ENCODE results near the gene CFAP61.

The CFAP61 gene

DNA sequence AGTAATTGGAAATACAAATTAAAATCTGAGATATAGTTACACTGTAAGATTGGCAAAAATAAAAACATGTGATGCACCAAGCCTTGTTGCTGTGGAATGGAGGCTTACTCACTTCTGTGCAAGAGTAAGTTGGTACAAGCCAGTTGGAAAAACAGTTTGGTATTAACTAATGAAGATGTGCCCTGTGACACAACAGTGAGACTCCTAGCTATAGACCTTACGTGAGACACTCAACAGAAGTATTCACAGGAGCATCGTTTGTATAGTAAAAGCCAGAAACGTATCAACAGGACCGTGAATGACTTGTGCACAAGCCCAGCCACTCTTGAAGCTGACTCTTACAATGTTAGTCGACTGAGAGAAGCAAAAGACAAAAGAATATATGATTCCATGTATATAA, 20.5 kb upstream of the CFAP61 start:
- no peak overlapping the region for H3K4me3 ChIP-seq
- H3K27ac ChIP-seq, result peak overlapping the region in 1 of 21 experiments; percentile 16

- H3K4me3 ChIP-seq, result no peak overlapping the region
- H3K27ac ChIP-seq, result no peak overlapping the region
These were observed 17.8 kb upstream of the CFAP61 start for GRCh38 chr20:20034486-20034885.

GRCh38 chr20:20036756-20037155, 15.6 kb upstream of the CFAP61 start:
- H3K27ac ChIP-seq, result no peak overlapping the region
- H3K4me3 ChIP-seq, result no peak overlapping the region

GRCh38 chr20:20037960-20038359, 14.4 kb upstream of the CFAP61 start:
- Histone ChIP-seq H3K4me3 (no peak overlapping the region), H3K27ac (no peak overlapping the region)

DNA sequence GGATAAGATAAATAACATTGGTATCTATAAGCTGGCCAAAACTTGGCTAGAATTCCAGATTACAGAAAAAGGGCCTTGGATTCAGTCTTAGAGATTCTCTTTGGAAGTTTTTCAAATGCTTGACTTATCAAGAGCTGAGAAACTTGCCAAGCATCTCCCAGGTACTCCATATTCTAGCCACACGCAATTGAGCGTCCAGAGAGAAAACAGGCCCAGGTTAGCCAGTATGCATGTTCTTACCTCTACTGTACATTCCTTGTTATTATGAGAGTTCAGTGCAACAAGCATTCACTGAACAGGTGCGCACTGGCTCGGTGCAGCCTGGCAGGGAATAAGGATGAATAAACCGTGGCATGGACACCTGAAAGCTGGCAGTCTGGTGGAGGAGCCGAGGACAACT, 13.7 kb upstream of the CFAP61 start:
- Histone ChIP-seq H3K4me3 (no peak overlapping the region), H3K27ac (no peak overlapping the region)

GRCh38 chr20:20039752-20040387, 12.5 kb upstream of the CFAP61 start:
- no peak overlapping the region for H3K4me3 ChIP-seq
- no peak overlapping the region for H3K27ac ChIP-seq

DNA sequence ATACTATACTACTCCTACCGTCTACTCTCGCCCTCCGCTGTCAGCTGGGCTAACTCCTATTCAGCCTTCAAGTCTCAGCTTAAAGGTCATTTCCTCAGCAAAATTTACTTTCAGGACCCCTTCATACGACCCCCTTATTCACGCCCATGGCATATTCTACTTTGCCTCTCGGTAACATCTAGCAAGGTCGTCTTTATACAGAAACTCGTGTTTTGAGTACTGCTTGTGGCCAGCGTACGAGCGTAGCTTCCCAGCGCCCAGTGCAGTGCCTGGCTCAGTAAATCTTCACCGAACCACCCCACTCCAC, 612 bp upstream of the CFAP61 start:
- Histone ChIP-seq H3K4me3 (peak overlapping the region; percentile 61 to 99 (median 83)), H3K27ac (peak overlapping the region; percentile 33 to 94 (median 90))

- Histone ChIP-seq H3K4me3 (no peak overlapping the region), H3K27ac (no peak overlapping the region)
These were observed 8.1 kb downstream of the CFAP61 start for GRCh38 chr20:20060234-20060998.

DNA sequence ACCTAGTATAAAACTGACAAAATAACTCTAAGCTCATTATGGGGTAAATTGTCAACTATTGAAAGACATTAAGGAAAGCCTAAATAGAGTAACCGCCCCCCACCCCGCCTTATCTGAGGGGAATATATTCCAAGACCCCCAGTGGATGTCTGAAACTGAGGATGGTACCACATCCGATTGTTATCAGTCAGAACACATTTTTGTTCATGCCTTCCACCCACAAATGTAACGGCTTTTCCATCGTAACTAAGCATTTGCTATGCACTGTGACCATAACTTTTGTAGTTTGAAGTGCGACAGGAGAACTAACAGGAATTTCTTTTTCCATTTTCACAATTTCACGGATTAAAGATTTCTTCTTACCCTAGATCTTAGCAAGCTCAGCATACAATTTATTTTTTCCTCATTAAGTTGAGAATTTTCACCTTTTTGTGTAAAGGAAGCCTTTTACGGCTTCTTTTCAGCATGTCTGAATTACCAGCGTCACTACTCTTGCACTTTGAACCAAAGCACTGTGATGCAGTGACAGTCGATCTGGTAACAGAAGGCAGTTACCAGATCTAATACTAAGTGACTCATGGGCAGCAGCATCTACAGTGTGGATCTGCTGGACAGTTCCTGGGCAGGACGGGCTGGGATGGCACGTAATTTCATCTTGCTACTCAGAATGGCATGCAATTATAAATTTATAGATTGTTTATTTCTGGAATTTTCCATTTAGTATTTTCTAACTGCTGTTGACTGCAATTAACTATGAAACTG, 11.8 kb downstream of the CFAP61 start:
- Histone ChIP-seq H3K4me3 (no peak overlapping the region), H3K27ac (no peak overlapping the region)

- H3K27ac ChIP-seq, result no peak overlapping the region
- no peak overlapping the region for H3K4me3 ChIP-seq
These were observed 13.0 kb downstream of the CFAP61 start for GRCh38 chr20:20065361-20065760.

DNA sequence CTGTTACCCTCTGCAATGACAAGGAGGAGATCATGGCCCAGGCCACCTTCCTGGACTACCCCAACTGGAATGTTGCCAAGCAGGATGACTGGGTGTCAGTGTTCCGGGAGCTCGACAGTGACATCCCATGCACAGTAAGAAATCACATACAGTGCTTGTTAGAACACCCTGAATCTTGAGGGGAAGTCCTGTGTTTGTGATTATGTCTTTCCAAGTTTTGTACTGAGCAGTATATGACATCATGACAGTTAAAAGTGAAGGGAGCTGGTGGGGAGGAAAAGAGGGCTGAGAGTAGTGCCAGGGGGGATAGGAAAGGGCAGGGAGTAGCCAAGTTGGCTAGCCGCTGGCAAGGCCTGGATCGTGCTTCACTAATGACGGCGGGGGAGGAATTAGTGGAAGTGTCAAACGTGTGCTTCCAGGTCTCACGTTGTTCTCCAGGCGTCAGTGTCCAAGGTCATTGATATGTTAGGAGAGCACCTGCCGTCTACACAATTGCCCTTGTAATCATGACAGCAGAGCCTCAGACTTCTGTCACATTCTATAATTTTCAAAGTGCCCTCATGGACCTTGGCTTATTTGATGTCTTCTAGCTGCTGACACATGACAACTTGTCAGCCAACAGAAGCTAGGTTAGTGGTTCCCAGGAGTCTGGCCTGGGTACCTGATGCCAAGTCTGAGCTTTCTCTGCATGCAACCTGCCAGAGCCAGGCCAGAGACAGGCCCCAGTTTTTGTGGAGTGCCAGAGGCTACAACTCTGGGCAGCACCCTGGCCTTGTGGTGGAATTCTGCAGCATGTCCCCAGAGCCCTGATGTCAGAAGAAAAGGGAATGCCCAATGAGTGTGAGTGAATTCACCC, 18.8 kb downstream of the CFAP61 start:
- H3K27ac ChIP-seq, result no peak overlapping the region

GRCh38 chr20:20073801-20074371, 21.6 kb downstream of the CFAP61 start:
- H3K4me3 ChIP-seq, result no peak overlapping the region

More for the DNA sequence above, 18.8 kb downstream of the CFAP61 start:
- no peak overlapping the region for H3K4me3 ChIP-seq

DNA sequence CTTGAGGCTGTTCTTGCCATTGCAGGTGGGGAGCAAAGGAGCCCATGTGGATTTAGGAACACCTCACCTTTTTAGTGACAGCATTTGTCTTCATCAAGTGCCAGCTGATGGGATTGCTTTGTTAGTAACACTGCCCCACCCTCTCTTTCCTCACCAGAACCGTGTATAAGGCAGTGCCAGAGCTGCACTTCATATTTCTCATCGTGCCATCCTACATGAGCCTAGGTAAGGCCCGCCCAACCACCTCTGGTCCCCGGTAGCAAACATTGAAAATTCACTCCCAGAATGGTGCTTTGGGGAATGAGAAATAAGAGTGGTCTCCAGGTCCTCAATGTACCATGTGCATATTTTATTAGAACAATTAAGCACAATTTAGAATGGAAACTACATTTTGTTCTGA, 22.7 kb downstream of the CFAP61 start:
- H3K4me3 ChIP-seq, result no peak overlapping the region
- no peak overlapping the region for H3K27ac ChIP-seq

More at GRCh38 chr20:20073801-20074371, 21.6 kb downstream of the CFAP61 start:
- no peak overlapping the region for H3K27ac ChIP-seq

DNA sequence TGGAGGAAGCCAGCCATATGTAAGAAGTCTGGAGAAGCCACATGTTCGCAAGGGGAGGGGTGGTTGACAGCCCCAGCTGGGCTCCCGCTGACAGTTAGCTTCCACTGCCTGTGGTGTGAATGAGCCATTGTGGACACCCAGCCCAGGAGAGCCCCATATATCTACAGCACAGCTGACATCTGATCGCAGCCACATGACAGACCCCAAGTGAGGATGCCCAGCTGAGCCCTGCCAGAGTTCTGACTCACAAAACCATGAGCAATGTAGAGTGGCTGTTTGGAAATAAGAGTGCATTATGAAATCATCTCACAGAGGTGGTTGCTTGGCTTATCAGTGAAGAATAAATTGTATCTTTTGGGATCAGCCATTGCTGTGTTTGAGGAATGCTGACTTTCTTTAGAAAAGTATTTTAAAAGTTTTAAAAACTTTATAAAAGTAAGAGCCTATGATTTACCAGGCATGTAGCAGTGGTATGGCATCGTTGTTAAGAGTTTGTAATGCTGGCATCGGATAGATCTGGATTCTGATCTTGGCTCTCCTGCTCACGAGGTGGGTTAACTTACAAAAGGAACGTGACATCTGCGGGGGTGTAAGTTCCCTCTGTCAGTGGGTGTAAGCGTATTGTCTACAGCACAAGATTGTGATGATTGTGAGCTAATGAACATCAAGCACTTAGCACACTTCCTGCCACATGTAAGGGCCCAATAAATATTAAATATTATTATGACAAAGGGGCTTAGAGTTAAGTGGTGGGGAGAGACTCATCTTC, 24.1 kb downstream of the CFAP61 start:
- Histone ChIP-seq H3K27ac (no peak overlapping the region), H3K4me3 (no peak overlapping the region)

- H3K4me3 ChIP-seq, result no peak overlapping the region
- H3K27ac ChIP-seq, result no peak overlapping the region
These were observed 25.7 kb downstream of the CFAP61 start for GRCh38 chr20:20078041-20078440.

GRCh38 chr20:20079102-20079784, 26.9 kb downstream of the CFAP61 start:
- Histone ChIP-seq H3K27ac (no peak overlapping the region), H3K4me3 (no peak overlapping the region)

DNA sequence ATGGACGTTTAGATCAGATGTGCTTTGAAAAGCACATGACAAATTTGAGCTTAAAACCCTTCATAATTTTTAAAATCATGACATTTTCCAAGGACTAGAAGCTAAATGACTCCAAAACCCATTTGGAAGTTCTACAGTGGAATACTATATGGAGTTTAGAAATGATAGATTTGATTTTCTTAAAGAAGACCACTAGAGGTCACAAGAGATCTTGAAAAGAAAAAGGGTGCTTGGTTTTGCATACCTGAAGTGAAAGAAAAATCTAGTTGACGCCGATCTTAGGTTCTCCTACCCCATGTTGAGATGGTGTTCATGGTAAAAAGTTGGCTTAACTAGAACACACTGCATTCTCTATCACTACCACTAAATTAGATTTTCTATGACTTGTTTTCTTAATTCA, 31.5 kb downstream of the CFAP61 start:
- no peak overlapping the region for H3K4me3 ChIP-seq

GRCh38 chr20:20084296-20084752, 32.0 kb downstream of the CFAP61 start:
- H3K4me3 ChIP-seq, result no peak overlapping the region
- H3K27ac ChIP-seq, result peak overlapping the region in 1 of 21 experiments; percentile 49

More for the DNA sequence above, 31.5 kb downstream of the CFAP61 start:
- no peak overlapping the region for H3K27ac ChIP-seq

All from skin epidermis (tissue), 12 donors.